ENCODE data around the gene MON1A.
"Not testable (repeated sequence)": the region's sequence is repeated elsewhere in the genome, so short reads cannot be mapped to it uniquely, and the experiment has no call there.

The MON1A gene

DNA sequence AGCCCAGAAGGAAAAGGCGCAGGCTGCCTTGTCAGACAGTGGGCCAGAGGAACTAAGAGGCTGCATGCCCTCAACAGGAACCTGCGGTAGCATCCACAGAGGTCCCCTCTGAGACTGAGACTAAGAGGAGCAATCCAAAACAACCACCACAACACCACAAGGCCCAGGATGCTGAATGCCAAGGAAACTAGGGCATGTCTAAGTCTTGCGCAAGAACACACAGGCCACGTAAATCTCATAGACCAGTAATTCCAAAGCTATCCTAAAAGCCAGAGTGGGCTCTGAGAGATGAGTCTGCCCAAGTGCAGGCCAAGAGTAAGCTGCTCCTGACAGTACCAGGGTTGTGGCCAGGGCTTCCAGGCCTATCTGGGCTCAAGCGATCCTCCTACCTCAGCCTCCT lies 12.9 kb downstream of the MON1A start:
- DNase-seq = no peak

DNA sequence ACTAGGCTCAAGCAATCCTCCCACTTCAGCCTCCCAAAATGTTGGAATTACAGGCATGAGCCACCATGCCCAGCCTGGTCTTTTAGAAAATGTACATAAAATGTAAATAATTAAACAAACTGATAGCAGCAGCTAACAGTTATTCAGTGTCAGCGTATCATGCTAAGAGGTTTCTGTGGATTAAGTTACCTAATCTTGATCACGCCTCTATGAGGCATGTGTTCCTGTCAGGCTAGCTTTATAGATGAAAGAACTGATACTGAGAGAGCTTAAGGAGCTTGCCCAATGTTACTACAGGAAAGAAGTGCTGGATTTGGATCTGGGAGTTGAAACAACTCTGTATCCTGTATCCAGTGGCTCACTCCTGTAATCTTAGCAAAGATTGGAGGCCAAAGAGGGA lies 14.7 kb downstream of the MON1A start:
- no peak for DNase-seq

DNA sequence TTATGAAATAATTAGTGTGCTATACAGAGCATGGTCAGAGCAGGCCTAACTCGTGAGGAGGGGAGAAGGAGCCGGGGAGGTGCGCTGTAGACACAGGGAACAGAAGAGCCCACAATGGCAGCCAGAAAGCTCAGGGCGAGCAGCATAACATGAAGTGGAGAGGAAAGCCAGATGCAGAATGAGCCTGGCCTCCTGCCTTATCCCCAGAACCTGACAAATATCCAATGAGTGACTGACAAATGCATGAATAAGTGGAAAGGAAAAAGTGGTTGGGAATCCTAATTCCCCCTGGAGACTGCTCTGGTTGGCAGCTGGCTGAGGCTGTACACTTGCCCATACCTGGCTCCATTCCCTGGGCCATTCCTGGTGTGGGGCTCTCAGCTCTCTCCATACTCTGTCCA lies 16.7 kb downstream of the MON1A start:
- DNase-seq = peak; percentile 88

DNA sequence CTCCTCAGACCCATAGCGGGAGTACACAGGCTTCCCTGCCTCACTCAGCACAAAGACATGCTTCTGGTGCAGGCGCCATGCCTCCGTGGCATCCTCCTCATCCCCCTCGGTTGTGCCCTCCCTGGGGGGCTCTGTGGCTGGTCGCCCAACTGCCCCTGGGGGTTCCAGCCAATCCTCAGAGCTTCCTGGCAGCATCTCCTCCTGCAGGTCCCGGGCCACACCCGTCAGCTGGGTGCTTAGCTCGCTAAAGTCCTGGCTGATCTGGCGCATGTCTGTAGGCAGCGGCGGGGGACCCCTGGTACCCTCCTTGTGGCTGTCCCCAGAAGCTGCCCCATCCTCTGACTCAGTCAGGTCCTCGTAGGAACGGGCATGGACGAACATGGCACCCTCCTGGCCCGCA lies 18.0 kb downstream of the MON1A start:
- no peak for DNase-seq

DNA sequence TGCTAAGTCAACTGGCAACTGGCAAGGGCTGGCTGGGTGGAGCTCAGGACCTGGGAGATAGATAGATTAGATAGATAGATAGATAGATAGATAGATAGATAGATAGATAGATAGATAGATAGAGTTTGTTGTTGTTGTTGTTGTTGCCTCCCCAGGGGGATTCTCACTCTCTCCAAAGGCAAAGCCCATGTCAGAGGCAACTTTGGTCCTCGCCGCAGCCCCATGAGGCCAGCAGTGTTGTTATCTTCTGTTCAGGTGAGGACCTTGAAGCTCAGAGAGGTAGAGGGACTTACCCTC lies 18.5 kb downstream of the MON1A start:
- DNase-seq = no peak

DNA sequence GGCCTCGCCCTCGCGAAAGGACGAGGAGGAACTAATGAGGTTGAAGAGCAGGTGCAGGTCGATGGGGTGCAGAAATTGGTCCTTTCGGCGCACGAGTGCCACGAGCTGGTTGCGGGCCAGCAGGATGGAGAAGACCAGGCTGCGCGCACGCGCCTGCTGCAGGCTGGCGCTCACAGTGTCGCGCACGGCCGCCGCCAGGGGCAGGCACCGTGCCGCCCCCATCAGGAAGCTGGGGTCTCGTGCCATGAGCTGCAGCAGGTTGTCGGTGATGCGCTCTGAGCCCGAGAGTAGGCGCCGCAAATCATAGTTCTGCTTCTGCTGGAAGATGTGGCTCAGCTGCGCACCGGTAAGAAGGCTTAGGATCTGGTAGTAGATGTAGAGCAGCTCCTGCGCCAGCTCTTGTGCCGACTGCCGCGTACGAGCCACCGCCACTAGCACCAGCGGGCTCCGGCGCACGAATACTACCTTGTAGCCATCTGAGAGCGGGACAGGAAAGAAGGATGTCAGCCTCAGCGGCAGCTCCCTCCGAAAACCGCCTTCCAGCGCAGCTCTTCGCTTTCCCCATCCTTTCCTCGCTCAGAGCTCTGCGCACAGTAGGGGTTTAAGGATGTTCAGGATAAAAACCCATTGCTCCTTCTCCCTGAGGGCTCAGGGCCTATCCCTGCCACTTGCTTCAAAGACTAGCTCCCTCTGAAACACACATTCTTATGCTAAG lies 19.0 kb downstream of the MON1A start:
- DNase-seq = no peak

DNA sequence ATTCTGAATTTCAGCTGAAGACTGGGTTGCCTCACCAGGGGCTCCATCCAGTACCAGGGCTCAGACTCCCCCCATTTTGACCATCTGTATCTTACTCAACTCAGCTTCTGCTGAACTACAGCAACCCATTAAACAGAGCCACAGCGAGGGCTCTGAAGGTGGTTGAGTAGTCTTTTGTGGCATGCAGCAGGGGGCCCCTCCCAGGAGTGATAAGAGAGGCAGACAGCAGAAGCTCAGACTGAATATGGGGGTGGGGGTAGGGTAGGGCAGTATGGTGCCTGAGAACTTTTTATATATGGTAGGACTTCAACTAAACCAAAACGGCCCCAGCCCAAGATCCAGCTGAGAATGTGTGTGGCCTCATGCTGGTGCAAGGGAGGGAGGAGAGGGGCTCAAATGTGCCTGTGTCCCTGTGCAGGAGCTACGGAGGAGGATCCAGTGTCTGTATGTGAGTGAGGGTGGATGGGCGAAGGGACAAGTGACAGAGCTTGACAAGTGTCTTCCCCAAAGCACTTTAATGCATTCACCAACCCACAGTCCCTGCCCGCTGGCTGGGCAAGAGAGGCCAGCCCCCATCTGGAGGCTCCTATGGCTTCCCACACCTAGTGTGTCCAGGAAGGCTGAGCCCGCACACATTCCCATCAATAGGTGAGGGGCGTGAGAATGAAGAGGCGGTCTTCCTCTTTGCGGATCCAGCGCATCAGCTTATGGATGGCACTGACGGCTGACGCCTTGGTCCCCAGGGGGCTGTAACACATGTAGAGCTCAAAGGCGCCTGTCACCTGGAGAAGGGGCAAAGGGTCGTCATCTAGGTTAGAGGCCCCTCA lies 21.0 kb downstream of the MON1A start:
- no peak for DNase-seq

DNA sequence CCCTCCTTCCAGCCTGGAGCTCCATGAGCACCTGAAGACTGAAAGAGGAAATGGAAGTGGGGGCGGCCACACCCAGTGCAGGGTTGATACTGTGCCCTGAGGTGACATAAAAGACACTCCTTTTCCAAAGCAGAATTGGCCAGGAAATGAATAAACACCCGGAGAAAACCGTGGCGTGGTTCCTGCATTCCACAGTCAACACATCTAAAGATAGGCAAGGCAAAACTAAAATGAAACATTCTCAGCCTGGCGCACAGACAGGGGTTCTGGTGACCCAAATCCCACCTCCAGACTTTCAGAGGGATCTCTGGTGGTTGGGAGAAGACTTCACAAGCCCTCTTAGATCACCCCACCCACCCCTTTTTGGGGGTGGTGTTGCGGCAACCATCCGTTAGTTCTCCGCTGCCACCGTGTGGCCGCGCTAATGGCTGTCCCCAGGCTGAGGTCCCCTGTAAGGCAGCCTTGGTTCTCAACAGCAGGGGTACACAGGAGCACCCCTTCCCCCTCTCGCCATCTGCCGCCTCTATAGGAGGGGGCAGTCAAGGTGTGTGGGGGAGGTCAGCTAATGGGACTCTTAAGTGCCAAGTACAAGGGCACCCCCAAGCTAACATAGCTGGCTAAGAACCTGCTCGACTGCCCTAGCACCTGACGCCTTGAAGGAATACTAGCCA lies 23.4 kb downstream of the MON1A start:
- no peak for DNase-seq

DNA sequence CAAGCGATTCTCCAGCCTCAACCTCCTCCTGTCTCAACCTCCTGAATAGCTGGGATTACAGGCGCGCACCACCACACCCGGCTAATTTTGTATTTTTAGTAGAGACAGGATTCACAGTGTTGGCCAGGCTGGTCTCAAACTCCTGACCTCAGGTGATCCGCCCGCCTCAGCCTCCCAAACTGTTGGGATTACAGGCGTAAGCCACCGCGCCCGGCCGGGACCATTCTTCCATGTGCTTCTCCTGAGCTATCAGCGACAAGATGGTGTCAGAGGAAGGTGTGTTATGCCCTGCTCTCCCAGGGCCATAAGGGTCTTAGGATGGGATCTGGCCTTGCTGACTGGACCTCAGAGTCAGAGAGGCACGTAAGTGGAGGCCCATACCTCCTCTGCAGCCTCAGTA lies 25.2 kb downstream of the MON1A start:
- not testable (repeated sequence) for DNase-seq

DNA sequence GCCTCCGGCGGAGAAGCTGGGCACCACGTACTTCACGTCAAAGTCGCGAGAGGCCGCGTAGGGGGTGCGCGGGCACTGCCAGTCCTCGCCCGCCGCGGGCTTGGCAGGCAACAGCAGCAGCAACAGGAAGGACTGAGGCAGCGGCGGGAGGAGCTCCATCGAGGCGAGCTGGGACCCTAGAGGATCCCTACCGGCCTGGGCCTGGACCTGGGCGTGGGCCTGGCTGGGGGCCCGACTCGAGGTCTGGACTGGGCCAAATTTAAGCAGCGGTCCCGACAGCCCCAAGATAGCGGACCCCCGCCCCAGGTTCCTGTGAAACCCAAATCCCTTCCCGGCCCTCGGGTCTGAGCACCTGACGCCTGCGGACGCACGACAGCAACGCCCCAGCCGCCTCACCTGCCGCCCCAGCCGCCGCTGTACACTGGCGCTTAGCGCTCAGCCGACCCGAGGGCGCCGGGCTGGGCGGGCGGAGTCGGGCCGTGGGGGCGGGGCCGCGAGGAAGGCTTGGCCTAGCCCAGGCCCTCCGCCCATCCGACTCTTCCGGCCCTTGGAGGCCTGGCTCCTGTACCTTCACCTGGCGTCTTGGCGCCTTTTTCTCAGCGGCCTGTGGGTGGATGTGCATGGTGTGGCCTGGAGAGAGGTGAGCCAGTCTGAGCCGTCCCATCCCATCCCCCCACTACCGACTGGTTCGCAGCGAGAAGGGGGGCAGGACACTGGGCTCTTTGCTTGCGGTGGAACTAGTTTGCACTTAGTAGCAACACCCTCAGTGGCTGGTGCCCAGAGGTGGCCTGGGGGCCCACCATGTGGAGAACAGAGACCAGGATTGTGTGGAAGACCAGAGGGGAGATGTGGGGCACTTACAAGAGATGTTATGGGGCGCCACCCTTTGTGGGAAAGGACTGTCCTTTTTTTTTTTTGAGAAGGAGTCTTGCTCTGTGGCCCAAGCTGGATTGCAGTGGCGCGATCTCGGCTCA lies 25.9 kb downstream of the MON1A start, which contains the start of gene MST1R:
Gene MST1R, minus strand, starts transcription at position 423 of the 974 bp plus-strand sequence. Its CDS starts 264 bp downstream, at position 159.
- DNase-seq = no peak

DNA sequence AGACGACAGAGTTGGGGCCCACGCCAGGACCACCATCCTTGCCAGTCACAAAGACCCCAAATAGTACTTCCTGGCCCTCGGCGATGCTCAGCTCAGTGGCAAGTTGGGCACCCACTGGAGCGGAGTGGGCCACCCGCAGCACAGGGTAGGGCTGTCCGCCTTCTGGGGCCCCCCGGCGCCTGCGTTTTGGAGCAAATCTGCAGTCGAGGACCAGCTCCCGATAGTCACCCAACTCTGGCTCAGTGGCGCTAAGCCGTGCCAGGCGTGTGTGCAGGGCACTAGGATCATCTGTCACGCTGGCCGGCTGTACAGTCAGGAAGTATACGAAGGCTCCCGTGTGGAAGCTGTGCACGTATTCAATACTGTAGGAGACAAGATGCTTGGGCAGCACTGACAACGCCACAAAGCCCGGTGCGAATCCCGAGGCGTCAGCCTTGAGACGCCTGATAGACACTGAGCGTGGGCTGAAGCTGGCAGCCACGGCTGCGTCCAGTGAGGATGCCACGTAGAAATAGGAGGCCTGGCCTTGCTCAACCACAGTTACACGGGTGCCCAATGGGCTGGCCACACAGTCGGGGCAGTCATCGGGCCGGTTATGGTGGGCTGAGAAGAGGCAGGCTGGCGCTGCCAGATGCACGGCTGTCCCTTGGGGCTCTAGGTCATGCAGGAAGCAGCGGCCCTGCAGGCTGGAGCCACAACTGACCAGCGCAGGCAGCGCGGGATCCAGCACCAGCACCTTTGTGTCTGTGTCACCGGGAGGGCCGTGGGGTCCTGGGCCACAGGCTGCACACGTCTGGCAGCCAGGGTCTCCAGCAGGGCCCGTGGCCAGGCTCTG lies 26.9 kb downstream of the MON1A start:
- DNase-seq = no peak

DNA sequence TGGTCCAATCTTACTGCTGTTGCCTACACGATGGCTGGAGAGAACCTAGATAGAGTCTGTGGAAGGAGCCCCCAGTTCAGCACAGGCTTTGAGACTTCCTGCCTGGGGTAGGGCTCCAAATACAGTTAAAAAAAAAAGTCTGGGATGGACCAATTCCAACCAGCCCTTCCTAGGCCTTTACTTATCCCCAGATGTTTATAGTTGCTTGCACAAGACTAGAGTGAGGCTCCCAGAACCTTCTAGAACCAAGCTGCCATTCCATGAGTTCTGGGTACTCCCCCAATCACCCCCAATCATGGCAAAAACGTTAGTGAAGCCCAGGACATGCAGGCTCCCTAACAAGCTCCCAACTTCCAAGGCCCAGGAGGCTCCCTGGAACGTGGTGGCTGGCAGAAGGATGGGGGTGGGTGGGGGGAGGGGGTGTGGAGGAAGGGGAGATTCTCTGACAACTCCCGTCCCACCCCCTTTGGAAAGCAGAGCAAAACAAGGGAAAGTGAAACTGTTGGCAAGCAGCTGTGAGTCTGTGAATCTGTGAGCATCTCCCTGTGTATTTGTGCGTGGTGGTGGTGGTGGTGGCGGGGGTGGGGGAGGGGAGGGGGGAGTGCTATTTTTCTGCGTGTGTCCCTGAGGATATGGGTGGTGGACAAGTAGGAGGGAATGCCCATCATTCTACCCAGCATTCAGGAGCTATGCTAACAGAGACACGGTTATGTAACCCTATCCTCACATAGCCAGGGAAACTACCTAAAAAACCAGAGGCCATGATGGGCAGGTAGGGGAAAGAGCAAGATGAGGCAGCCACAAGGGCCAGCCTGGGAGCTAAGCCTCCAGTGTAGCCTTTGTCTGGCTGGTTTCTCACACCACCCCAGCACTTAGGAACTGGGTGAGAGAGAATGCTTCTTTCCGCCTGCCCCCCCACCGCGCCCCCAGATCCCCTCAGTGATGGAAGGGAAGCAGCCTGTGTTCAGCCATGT lies 28.0 kb downstream of the MON1A start:
- DNase-seq = no peak

DNA sequence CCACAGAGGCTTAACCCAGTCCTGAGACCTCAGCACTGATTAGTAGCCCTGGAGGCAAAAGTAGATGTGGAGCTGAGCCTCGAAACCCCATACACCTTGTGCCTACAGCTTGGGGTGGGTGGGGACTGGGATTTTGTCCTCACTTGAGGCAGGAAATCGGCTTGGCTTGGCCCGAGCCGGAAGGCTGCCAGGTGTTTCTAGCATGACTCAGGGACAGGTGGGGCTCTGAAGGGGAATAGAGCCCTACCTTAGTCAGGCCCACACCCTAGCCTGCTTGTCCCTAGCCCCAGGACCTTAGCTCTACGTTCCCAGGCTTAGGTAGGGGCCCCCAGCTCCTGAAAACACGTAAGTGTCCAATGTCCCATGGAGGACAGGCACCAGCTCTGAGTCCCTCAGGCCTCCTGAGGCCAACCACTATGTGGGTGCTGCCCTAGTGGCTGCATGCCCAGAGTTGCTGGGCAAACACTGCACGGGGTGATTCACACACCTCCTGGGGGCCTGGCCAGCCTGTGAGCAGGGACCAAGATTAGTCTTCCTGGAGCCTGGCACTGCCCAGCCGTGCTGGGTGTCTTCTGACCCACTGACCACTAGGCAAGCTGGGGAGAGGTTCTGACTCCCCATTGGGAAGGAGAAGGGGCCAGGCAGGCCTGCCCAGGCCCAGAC lies 29.0 kb downstream of the MON1A start:
- DNase-seq = no peak

DNA sequence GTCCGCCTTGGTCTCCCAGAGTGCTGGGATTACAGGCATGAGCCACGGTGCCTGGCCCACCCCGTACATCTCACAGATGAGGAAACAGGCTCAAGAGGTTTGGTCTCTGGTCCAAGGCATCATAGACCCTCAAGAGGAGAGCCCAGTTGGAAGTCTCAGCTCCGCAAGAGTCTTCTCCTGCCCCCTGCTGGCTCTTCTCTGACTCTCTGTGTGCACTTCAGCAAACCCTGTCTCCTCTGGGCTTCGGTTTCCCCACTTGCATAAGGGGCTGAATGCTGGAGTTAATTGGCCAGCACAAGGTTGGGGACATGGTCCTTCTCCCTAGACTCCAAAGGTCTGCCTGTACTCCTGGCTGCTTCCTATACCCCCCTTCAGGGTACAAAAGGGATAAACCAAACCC lies 29.8 kb downstream of the MON1A start:
- no peak for DNase-seq

DNA sequence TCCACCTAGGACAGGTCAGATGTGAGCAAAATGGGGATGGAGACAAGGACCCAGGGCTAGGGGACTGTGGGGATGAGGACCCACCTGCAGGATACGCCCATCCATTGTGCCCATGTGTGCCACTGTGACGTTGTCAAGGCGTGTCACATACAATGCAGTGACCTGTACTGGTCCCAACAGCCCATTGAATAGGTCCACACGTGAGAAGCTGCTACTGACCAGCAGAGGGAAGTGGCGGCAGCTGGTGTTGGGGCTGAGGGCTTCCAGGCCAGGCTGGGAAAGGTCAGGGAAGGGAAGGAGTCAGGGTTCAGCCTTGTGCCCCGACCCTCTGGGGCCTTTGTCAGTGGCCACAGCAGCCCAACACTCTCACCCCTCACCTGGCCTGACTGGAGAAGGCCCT lies 30.6 kb downstream of the MON1A start:
- no peak for DNase-seq

DNA sequence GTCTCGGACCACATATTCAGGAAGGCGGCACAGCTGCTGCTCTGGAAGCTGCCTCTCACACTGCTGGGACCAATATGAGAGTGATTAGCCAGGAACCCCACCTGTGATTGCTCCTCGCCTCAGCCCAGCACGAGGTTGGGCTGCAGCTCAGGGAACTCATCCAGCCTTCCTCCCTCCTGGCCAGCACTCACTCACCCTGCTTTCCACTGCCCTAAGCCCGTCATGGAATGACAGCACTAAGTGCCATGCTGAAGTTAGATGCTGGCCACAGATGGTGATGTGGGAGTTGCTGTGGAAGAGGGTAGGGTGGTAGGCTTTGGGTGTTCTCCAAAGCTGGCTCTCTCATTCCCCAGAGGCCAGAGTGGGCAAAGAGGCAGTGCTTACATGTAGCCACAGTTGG lies 33.3 kb downstream of the MON1A start:
- no peak for DNase-seq

DNA sequence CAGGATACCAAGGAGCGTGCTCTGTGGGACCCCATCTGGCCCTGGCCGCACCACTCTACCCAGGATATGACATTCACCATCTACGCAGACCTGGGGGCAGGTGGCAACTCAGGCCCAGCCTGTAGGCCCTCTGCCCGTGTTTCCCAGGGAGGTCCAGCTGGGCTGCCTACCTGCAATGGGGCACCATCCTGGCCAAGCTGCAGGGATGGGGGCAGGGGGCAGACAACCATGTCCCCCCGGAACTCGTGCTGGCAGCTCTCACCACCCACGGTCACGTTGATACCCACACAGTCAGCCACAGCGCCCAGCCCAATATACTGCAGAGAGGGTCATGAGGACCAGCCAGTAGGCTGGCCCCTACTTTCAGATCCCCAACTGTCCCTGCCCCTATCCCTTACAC lies 33.8 kb downstream of the MON1A start:
- DNase-seq = no peak

DNA sequence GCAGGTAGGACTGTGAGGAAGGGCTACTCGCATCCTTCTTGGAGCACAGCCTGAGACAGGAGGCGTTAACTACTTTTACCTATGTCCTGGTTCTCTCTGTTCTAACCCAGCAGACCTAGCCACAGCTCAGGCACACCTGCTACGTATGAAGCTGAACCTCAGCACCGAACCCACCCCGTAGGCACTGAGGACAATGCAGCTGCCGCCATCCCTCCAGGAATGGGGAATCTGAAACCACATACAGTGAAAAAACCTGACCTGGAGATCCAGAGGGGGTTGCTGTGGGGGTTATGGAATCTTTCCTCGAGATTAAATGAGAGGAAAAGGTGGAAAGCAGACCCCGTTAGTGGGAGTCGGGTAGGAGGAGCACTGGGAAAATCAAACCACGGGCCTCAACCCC lies 40.3 kb downstream of the MON1A start:
- DNase-seq = no peak

DNA sequence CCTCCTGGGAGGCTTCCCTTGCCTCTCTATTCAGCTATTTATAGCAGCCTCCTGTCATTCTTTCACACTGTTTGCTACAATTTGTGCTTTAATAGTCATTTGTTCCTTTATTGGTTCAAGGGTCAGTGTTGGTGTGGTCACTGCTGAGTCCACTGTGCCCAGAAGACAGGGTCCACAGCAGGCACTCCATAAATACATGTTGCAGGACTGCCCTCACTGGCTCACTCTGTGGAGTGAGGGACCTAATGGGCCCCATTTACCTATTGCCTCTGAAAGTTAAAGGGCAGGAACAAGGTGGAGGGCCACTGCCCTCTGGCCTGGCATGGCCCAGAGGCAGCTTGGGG lies 42.7 kb downstream of the MON1A start:
- no peak for DNase-seq

DNA sequence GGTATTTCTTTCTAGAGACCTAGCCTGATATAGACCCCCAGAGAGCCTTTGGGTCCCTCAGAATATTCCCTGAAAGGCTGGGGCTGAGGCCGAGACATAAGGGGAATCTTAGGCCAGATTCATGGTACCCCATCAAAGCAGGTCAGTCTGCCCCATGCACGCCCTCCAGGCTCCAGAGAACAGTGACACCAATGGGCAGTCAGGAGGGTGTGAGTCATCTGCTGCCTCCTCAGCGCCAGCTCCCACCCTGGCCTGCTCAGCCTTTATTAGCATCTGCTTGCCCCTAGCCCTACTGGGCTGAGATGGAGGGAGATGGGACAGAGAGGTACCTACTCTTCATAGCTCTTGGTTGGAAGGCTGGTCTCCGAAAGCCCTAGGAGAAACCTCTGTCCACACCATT lies 45.6 kb downstream of the MON1A start:
- DNase-seq = no peak

All from NCI-H2227 treated with DMSO at 0.1 percent for 48 hours (cell line).